GM18873 (cell line): ENCODE data around the gene MFAP3.

ENCODE experiments used
- ATAC-seq: cut with Tn5 transposase; IDR thresholded peaks from one replicate; pipeline ENCODE4 v1.9.1; 2021; ENCODE audit warnings: mild to moderate bottlenecking, moderate library complexity, moderate number of reproducible peaks; ENCODE audit not compliant: unreplicated experiment, low FRiP score

Gene MFAP3

GRCh38 chr5:154088801-154089200 is 50.0 kb downstream of the MFAP3 start:
- ATAC-seq: no peak

- ATAC-seq: no peak
Measured at GRCh38 chr5:154090656-154091055, 51.9 kb downstream of the MFAP3 start.

GRCh38 chr5:154092356-154093141 is 53.8 kb downstream of the MFAP3 start:
- no peak for ATAC-seq

- ATAC-seq: no peak
Measured at GRCh38 chr5:154093142-154093532, 54.4 kb downstream of the MFAP3 start.

- ATAC-seq: no peak
Measured at GRCh38 chr5:154095904-154096303, 57.1 kb downstream of the MFAP3 start.

- ATAC-seq: no peak
Measured at GRCh38 chr5:154097031-154097430, 58.3 kb downstream of the MFAP3 start.

GRCh38 chr5:154098465-154098864 is 59.7 kb downstream of the MFAP3 start:
- no peak for ATAC-seq

GRCh38 chr5:154101184-154101583 is 62.4 kb downstream of the MFAP3 start:
- ATAC-seq: no peak

GRCh38 chr5:154103233-154103632 is 64.5 kb downstream of the MFAP3 start:
- no peak for ATAC-seq
